GM08714 (cell line): ENCODE results near the gene FRMD4B.
"Not testable (repeated sequence)": the region's sequence is repeated elsewhere in the genome, so short reads cannot be mapped to it uniquely, and the experiment has no call there.

Source experiments
- H3K4me3 ChIP-seq: fragments of 200-500 bp; sonication (Bioruptor generic); 2 replicates; pipeline ENCODE4 v1.5.1; 2014; ENCODE audit warnings: mild to moderate bottlenecking, low read length, inconsistent platforms
- ZNF274 ChIP-seq: IDR thresholded peaks from 2 replicates; pipeline ENCODE4 v1.6.1; 2012; ENCODE audit warnings: mild to moderate bottlenecking, low read depth, low read length

The FRMD4B gene

DNA sequence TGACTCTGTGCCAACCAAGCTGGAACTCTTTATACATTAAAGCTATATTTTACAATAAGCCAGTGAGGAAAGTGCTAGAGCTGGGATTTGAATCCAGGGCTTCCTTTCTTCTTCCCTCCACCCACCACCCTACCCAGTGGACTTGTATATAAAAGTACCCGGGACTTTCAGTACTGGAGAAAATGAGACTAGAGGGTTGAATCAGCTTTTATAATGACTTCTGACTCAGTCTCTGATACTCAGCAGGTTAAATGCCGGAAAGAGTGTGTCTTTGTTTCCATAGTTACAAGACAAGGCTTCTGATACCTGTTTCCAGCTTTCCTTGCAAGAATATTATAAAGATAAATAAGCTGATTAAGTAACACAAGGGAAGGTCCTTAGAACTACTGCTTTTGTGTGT is 80.9 kb downstream of the FRMD4B start:
- no peak for TF ChIP-seq ZNF274
- H3K4me3 ChIP-seq, result no peak overlapping the region

DNA sequence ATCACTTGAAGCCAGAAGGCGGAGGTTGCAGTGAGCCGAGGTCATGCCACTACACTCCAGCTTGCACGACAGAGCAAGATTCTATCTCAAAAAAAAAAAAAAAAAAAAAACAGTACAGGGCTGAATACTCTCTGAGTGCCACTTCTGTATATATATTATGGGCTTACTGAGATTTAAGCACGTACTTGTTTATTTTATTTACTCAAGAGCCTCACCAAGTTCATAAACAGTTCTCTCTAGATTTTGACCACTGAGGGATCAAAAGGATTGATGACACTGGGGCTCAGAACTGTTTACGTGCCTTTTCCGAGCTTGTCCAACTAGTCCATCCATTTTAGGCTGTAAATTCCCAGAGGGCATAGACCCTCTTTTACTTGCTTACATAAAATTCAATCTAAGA is 81.5 kb downstream of the FRMD4B start:
- H3K4me3 ChIP-seq, result no peak overlapping the region
- TF ChIP-seq ZNF274, result no peak

DNA sequence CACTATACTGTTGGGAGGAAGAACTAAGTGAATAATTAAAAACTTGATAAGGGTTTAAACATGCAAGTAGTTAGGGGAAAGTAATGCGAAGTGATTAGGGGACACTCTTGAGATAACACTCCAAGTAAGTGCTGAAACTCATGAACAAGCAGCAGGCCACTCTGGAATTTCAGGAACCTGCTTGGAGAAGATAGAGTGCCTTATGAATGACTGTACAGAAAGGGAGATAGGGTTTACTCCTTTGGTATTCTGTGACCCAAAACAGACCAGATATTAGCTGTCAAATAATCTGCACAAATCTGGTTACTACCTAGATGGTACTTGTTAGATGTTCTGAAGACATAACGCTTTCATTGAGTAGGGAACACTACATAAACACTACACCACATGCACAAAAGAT is 85.6 kb downstream of the FRMD4B start:
- H3K4me3 ChIP-seq, result no peak overlapping the region
- no peak for TF ChIP-seq ZNF274

DNA sequence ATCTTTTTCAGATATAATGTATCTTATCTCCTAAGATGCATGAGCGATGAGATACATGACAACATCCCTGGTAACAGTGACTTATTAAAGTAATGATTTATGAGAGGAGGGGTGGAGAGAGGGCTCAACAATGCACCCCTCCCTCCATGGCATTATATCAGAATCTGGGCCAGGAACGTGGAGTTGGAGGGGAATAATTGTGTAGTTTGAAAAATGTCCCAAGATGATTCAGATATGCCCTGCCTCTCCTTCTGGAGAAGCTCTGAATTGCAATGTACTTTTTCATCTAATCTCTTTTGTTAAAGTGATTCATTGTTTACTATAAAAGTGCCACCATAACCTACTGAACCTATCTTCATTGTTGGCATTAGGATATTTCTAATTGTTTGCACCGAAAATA is 86.5 kb downstream of the FRMD4B start:
- TF ChIP-seq ZNF274, result no peak
- no peak overlapping the region for H3K4me3 ChIP-seq

DNA sequence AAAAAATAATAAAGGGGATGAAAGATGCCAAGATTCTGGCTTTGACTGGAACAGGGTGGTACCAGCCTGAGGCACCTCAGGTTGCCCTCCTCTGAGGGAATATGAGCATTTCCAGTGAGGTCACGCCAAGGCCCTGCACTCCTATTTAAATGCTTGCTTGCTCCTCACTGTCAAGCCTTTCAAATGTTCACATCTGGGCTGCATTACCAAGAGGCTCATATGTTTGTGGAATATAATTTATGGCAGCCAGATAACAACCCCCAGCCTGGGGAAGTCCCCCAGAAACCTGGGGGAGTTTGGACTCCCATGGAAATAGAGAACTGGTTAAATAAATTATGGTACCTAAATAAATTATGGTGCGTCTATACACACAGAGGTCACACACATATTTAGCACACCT is 88.4 kb downstream of the FRMD4B start:
- TF ChIP-seq ZNF274, result no peak

DNA sequence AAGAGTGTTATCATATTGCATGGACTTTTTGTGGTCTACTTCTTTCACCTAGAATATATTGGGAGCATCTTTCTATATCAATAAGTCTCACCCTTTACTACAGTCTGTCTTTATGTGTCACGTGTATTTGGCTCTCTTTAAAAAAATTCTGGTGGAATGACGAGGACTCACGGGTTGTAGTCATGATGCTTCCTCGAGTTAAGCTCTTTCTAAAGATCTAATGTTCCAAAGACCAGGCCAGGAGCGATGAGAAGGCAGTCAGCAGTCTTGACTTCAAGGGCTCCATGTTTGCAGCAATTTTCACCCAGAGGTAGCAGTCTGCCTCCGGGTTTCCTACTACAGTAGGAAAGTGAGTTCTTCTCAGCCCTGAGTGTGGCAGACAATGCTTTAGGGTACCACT is 88.9 kb downstream of the FRMD4B start:
- no peak overlapping the region for H3K4me3 ChIP-seq
- TF ChIP-seq ZNF274, result no peak

More for the DNA sequence above, 88.4 kb downstream of the FRMD4B start:
- H3K4me3 ChIP-seq, result no peak overlapping the region

DNA sequence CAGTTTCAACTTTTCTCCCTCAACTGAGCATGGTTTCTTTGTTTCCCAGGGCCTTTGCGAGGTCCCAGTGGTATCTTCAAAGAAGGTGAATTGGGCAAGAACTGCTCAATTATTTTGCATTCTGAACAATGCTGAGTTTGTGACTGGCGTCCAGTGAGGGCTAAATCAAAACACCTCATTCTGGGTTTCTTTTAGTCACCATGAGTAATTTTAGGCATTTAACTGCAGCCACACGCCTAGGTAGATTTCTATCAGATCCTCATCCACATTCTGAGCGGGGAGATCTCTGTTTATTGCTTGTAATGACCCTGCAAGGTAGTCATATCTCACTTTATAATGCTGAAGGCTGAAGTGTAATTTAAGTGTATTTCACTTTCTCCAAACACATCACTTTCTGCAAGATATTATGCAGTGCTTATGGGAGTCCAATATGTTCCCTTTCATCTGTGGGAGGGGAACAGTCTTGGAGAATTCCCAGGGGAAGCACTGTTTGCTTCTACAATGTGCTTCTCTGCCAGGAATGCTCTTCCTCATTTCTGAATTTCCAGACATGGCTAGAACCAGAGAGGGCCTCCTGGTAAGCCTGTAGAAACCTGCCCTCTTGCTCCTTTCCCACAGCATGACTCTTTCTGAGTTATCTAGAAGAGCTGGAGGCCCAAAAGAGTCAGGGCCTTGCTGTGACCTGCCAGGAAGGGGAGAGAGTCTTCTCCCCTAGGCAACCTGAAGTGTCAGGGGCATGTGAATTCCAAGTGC is 91.7 kb downstream of the FRMD4B start:
- no peak for TF ChIP-seq ZNF274

DNA sequence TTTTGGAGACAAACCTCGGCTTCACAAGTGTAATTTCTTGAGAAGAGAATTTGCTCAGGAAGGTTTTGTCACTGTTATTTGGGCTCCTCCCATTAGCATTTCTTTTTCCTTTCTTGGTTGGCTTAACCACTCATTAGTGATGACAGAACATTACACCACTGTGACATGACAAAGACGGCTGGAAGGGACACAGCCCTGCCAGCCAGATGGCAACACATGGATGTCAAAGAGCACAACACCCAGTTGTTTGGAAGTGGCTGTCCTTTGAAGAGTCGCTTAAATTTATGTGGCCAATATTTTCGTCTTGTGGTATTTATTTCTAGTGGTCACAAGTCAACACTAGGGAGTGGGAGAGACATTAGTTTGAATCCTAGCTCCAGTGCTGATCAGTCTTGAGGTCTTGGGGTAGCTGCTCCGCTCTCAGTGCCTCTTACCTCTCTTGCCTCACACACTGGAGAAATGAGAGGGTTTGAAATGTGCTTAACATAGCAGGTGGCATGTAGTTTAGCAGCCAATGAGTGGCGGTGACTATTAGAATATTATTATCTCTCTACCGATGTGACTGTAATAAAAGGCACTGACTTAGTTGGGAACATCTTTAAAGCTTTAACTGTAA is 92.8 kb downstream of the FRMD4B start:
- TF ChIP-seq ZNF274, result no peak
- no peak overlapping the region for H3K4me3 ChIP-seq

More for the DNA sequence above, 91.7 kb downstream of the FRMD4B start:
- no peak overlapping the region for H3K4me3 ChIP-seq

DNA sequence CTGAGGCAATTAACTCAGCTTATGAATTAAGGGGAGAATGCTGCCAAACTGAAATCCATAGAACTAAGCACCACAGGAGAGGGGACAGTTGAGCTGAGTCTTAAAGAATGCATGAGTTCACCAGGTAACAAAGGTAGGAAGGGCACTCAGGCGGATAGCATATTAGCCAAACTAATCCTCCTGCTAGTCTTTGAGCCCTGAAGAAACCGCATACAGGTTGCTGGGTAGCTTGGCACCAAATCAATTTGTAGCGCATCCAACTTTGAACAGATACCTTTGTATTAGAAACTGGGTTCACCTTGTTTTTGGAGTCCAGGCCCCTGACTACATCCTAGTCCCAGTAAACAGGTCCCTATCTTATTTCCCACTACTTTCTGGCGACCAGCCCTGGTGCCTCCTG is 93.7 kb downstream of the FRMD4B start:
- no peak for TF ChIP-seq ZNF274

DNA sequence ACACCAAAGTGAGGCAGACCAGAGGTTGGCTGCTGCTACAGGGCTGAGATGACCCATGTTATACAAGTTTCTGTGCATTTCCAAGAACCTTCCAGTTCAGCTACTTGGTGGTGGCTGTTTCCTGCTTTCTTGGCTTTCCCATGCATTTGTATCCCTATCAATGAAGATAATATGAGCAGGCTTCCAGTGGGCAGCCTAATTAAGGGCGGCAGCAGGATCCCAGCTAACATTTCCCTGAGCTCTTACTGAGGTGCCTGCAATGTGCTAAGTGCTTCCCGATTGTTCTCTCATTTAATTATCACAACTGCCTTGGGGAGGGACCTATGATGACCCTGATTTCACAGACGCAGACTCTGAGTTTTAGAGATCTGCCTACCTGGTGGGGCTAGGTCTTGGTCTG is 95.5 kb downstream of the FRMD4B start:
- no peak overlapping the region for H3K4me3 ChIP-seq
- no peak for TF ChIP-seq ZNF274

More for the DNA sequence above, 93.7 kb downstream of the FRMD4B start:
- no peak overlapping the region for H3K4me3 ChIP-seq

DNA sequence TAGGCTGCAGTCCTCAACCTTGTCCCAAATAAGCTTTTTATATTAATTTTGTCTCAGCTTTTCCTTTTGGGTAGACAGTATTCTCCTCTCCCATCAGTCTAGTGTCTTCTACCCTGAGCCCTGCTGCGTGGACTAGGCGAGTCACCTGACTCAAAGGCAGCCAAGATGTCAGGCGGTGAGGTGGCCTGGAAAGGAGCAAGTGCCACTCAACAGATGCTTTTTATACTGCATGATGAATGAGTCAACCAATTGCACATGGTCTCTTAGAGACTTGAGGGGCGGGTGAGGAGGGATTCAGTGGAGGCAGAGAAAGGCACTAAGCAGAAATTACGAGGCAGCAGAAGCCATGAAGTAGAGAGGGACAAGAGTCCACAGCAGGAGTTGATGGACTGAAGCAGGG is 95.9 kb downstream of the FRMD4B start:
- TF ChIP-seq ZNF274, result no peak

DNA sequence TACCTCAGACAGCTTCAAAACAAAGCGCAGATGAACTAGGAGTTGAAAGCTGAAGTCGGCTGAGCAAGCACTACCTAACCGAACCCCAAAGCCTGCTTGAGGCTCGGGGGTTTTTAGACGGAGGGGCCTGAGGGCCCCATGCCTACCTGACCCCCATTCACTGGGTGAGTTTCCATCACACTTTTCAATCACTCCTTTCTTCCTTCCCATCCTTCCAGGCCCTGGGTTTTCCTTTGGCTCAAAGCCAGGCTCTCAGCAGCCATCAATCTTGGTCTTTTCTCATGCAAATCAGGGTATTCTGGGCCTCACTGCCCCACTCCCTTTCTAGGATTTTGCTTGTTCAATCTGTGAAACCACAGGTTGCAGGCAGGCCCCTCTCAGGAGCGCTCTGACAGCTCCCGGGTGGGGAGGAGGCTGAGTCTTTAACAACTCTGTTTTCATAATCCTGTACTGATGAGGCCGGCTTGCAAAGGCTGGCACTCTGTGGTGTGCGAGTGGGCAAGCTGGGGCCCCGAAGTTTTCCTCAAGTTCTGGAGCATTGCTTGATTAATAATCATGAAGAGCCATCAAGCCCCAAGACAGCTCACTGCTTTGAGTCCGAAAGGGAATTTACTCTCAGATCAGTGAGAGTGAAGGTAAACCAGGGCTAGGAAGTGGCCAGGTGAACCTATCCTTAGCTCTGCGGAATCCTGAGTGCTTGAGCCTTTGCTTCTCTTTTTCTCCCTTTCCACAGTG is 97.6 kb downstream of the FRMD4B start:
- no peak overlapping the region for H3K4me3 ChIP-seq
- TF ChIP-seq ZNF274, result no peak

More for the DNA sequence above, 95.9 kb downstream of the FRMD4B start:
- H3K4me3 ChIP-seq, result no peak overlapping the region

DNA sequence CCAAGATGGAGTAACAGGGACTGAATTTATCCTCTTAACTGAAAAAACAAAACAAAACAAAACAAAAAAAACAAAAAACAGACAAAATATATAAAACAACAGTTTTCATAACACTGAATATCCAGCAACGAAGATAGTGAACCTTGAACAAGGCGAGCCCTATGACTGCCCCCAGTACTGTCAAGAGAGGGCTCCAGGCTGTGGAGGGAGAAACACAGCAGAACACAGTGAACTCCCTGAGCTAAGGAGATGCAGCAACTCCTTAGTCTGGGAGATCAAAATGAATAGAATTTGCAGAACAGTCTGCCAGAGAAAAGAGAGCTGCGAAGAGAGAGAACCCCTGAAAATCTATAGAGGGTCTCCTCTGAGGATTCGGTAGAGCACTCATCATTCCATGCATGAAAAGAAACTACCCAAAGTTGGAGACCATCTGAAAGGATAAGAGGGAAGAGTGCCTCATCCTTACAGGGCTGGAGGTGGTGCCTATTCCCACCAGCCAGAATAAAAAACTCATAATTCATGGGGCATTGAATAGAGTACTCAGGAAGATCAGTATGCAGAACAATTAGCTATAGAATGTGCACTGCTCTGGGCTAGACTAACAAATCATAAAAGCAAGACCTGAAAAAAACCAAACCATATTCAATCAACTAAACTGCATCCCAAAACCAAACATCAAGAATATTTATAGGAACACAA is 101.8 kb downstream of the FRMD4B start:
- no peak for TF ChIP-seq ZNF274
- H3K4me3 ChIP-seq, result no peak overlapping the region

DNA sequence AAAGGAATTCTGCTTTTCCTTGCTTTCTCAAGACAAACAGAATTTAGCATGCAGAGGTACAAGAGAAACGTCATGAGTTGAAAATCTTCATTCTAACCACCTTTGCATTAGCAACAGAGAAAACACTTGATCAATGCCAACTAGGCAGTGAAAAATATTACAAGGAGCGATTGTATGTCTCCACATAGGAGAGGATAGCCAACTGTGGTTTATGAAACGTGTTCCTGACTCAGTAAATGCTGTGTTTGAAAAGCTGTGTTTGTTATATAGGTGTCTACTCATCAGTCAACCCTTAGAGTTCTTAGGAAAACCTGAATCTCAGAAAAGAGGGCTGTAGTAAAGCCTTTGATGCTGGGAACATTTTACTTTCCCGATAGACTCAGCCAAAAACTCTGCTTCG is 102.4 kb downstream of the FRMD4B start:
- no peak overlapping the region for H3K4me3 ChIP-seq
- TF ChIP-seq ZNF274, result no peak

DNA sequence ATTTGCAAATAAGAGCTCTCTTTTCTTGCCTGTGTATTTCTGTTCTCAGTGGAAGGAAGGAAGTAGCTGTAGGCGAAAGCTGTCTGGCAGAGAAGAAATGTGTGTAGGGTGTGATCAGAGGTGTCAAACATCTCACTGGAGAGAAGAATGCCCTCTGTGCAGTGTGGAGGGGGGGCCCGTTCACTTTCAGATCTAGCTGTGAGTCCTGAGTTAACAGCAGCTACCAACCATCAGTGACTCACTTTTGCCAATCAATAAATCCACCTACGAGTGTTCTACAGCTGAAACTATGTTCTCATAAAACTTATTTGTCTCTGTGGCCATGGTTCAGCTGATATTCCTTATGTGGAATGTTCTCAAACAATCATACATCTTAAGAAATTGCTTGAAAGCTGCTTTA is 103.7 kb downstream of the FRMD4B start:
- TF ChIP-seq ZNF274, result no peak
- H3K4me3 ChIP-seq, result no peak overlapping the region

DNA sequence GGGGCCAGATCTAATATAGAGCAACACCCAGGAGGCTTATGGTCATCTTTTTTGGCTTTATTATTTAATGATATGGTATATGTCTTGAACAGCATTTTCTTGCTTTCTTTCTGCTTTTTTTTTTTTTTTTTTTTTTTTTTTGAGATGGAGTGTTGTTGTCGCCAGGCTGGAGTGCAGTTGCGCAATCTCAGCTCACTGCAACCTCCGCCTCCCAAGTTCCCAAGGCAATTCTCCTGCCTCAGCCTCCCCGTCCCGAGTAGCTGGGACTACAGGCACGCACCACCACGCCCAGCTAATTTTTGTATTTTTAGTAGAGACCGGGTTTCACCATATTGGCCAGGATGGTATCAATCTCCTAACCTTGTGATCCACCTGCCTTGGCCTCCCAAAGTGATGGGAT is 108.5 kb downstream of the FRMD4B start:
- not testable (repeated sequence) for H3K4me3 ChIP-seq
